ENCODE results near the gene PKP4. TPM values are rescaled to one million over a fixed set of nuclear protein-coding genes. Genes with fewer than 3 reads are reported as not detected.

The PKP4 gene
- total RNA-seq, 1 donor from 2014 or later: 41.0 TPM

DNA sequence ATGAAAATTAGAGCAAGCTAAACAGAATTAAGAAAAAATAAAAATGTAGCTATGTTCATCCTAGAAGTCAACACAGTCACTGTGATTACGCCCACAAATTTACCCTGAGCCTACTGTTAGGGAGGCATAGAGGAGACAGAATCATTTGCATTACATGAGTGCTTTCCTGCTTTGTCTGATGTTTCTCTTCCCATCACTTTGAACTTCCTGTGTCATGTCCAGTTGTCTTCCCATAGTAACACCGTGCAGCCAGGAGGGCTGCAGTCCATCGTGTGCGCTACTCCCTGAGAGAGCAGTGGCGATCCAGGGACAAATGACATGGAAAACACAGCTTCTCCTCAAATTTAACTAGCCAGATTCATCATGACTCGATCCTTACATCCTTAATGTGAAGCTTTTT, 188.5 kb downstream of the PKP4 start:
- TF ChIP-seq, protein P1, sequence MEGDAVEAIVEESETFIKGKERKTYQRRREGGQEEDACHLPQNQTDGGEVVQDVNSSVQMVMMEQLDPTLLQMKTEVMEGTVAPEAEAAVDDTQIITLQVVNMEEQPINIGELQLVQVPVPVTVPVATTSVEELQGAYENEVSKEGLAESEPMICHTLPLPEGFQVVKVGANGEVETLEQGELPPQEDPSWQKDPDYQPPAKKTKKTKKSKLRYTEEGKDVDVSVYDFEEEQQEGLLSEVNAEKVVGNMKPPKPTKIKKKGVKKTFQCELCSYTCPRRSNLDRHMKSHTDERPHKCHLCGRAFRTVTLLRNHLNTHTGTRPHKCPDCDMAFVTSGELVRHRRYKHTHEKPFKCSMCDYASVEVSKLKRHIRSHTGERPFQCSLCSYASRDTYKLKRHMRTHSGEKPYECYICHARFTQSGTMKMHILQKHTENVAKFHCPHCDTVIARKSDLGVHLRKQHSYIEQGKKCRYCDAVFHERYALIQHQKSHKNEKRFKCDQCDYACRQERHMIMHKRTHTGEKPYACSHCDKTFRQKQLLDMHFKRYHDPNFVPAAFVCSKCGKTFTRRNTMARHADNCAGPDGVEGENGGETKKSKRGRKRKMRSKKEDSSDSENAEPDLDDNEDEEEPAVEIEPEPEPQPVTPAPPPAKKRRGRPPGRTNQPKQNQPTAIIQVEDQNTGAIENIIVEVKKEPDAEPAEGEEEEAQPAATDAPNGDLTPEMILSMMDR (conservative IDR thresholded peaks at IDR 0.05; ENCODE audit: low read depth, low read length): no peak
- DNase-seq (ENCODE audit: low read depth): no peak
- H3K4me3 ChIP-seq (ENCODE audit: low read depth, low read length): no peak overlapping the region

DNA sequence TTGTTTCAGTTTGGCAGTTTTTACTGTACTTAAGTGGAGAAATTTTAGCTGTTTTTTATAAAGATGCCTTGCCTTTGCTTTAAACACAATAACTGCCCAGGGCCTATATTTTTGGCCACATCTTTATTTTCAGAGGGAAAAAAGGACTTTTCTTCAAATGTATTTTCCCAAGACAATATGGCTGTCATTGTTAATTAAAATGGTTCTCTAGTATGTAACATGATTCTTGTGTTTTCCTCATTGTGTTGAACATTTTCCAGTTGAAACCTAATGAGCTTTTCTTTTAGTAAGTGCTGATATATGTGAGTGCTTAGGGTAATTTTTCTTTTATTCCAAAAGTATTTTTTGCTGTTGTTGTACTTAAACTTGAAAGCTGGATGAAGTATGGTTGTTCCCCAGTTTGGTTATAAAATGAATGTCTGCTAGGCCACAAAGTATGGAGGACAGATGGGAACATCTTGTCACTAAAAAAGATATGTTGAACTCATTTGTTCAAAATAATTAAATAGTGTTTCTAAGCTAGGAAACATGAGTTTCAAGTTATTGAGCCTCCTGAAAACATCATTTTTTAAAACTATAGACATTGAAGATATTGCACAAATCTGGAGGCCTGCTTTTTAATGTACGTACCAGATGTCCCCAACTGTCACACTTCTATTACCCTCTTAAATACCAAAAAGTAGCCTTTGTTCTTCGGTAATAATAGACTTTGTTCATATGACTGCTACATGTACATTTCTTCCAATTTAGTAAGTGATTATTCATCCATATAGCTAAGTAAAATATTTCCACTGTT, 190.9 kb downstream of the PKP4 start:
- no peak for DNase-seq (ENCODE audit: low read depth)
- no peak overlapping the region for H3K4me3 ChIP-seq (ENCODE audit: low read depth, low read length)
- TF ChIP-seq, protein P1 (conservative IDR thresholded peaks at IDR 0.05; ENCODE audit: low read depth, low read length): no peak

DNA sequence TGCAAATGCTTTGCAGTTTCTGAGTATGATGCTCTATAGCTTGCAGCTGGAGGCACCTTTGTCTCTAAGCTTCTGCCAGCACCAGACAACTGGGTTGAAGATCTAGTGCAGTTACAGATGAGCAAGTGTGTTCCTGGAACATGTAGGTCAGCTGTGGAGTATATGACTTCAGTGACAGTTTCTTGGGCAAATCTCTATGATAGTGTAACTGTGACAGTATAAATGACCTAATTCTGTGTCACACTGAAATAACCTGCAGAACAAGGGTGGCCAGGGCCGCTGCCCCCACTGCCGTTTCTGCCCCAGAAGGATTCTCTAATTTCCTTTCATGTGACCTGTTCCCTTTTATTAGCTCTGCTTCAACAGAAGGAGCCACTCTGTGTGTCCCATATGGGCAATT, 193.1 kb downstream of the PKP4 start:
- no peak for DNase-seq (ENCODE audit: low read depth)
- TF ChIP-seq, protein P1 (conservative IDR thresholded peaks at IDR 0.05; ENCODE audit: low read depth, low read length): no peak

DNA sequence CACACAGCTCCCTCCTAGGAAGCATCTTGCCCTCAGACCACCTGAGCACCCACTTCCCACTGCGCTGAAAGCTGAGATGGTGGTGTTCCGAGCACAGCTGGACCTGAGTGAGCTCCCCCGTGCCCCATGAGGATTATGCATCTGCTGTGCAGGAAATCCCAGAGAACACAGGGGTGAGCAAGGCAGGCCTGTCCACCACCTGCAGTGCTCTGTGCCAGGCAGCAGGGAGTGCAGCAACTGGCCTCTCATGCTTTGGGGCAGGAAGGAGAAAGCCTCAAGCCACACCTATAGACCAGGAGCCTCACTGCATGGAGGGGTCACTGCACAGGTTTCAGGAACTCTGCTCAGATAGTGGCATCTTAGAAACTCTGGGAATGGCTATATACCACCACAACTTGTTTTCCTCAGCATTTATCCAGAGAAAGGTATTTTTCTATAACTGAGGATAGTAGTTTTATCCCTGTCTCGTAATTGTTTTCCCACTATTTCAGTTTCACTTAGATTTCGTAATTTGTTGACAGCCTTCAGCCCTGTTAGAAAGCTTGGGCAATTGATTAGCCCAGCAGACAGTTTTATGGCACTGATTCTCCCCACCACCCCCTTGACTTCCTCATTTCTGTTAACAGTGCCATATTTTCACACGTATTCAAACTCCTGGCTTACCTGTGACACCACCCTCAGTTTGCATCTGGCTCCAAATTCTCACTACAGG, 194.1 kb downstream of the PKP4 start:
- DNase-seq (ENCODE audit: low read depth): no peak
- TF ChIP-seq, protein P1 (conservative IDR thresholded peaks at IDR 0.05; ENCODE audit: low read depth, low read length): no peak
- no peak overlapping the region for H3K4me3 ChIP-seq (ENCODE audit: low read depth, low read length)

More for the DNA sequence above, 193.1 kb downstream of the PKP4 start:
- no peak overlapping the region for H3K4me3 ChIP-seq (ENCODE audit: low read depth, low read length)

DNA sequence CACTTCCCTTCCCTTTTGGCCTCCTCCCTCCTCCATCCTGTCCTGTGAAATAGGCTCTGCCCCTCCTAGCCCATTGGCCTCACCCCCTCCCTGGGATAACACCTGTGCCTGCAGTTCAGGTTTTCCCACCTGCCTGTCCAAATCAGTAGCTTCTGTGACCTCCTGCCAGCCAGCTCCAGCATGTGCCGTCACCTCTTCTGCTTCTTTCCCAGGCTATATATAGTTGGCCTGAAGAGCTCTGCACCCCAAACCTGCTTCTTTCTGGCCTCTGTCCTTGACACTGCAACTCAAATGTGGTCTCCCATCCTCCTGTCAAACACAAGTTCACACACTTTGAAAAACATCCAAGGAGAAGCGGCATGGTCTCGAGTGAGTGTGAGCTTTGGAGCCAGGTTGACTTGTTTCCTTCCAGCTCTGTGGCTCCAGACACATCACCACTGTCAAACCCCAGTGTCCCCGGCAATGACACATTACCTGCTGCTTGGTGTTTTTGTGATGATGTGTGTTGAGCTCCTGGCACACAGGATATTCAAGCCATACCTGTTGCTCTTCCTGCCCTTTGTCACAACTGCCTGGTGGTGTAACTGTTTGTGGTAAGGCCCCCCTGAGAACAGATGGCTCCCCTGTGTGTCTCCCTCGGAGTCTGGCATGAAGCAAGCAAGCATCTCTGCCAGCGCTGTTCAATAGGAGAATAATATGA, 194.8 kb downstream of the PKP4 start:
- no peak for DNase-seq (ENCODE audit: low read depth)
- H3K4me3 ChIP-seq (ENCODE audit: low read depth, low read length): no peak overlapping the region
- TF ChIP-seq, protein P1 (conservative IDR thresholded peaks at IDR 0.05; ENCODE audit: low read depth, low read length): no peak

DNA sequence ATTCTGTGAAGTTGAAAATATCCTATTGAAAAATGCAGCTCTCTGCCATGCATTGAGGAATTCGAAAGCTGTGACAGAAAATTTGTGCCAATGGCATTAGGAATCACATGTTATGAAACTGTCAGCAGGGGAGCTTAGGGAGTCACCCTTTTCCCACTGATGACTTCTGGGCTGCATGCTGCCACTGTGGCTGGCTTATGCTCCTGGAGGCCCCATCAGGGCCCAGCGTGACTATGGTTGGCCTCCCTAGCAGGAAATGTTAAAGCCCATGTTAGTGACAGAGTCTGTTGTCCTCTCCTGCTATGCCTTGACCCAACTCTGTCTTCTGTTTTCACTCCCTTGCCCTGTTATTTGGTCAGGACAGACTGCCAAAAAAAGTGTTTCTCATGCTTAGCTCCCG, 198.9 kb downstream of the PKP4 start:
- no peak for DNase-seq (ENCODE audit: low read depth)
- TF ChIP-seq, protein P1 (conservative IDR thresholded peaks at IDR 0.05; ENCODE audit: low read depth, low read length): no peak
- H3K4me3 ChIP-seq (ENCODE audit: low read depth, low read length): no peak overlapping the region
